ENCODE data around the gene CHST12. TPM values are rescaled to one million over a fixed set of nuclear protein-coding genes. Genes with fewer than 3 reads are reported as not detected.

CHST12 gene
- polyA plus RNA-seq, 1 donor from 2014 or later: 6.4 TPM

- H3K27me3 ChIP-seq (ENCODE audit: insufficient read depth, low read depth, low read length): no peaks in the 10 kb centered on the region
- H3K4me2 ChIP-seq (ENCODE audit: low read length): no peak overlapping the region
- no peak for TF ChIP-seq POLR2AphosphoS5 (IDR thresholded peaks at IDR 0.05)
- TF ChIP-seq TAF1 (IDR thresholded peaks at IDR 0.05; ENCODE audit: low read depth): no peak
- TF ChIP-seq, protein P1, sequence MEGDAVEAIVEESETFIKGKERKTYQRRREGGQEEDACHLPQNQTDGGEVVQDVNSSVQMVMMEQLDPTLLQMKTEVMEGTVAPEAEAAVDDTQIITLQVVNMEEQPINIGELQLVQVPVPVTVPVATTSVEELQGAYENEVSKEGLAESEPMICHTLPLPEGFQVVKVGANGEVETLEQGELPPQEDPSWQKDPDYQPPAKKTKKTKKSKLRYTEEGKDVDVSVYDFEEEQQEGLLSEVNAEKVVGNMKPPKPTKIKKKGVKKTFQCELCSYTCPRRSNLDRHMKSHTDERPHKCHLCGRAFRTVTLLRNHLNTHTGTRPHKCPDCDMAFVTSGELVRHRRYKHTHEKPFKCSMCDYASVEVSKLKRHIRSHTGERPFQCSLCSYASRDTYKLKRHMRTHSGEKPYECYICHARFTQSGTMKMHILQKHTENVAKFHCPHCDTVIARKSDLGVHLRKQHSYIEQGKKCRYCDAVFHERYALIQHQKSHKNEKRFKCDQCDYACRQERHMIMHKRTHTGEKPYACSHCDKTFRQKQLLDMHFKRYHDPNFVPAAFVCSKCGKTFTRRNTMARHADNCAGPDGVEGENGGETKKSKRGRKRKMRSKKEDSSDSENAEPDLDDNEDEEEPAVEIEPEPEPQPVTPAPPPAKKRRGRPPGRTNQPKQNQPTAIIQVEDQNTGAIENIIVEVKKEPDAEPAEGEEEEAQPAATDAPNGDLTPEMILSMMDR (IDR thresholded peaks at IDR 0.05; ENCODE audit: poor library complexity, severe bottlenecking): no peak
- no peak for TF ChIP-seq EP300 (conservative IDR thresholded peaks at IDR 0.05; ENCODE audit: poor library complexity, severe bottlenecking)
- no peaks in the 10 kb centered on the region for H3K79me2 ChIP-seq (replicated peaks; ENCODE audit: insufficient read depth, low read length)
- no peak overlapping the region for H3K4me3 ChIP-seq (ENCODE audit: low read length)
- no peak overlapping the region for H2AFZ ChIP-seq (ENCODE audit: low read depth, low read length)
- H4K20me1 ChIP-seq (ENCODE audit: insufficient read depth): no peaks in the 10 kb centered on the region
- no peaks in the 10 kb centered on the region for H3F3A ChIP-seq (ENCODE audit: insufficient read depth, low read length, poor library complexity, severe bottlenecking)
- H3K9me2 ChIP-seq (ENCODE audit: insufficient read depth, low read length): no peaks in the 10 kb centered on the region
- no peak overlapping the region for H3K9ac ChIP-seq (ENCODE audit: low read length)
- H3K9me3 ChIP-seq (ENCODE audit: low read length): no peaks in the 10 kb centered on the region
- peaks cover 9% of the 10 kb centered on the region for H3K36me3 ChIP-seq (ENCODE audit: insufficient read depth, low read length)
- H3K27ac ChIP-seq (ENCODE audit: low read length): no peak overlapping the region
Measured at GRCh38 chr7:2437537-2438148, 34.2 kb downstream of the CHST12 start.

DNA sequence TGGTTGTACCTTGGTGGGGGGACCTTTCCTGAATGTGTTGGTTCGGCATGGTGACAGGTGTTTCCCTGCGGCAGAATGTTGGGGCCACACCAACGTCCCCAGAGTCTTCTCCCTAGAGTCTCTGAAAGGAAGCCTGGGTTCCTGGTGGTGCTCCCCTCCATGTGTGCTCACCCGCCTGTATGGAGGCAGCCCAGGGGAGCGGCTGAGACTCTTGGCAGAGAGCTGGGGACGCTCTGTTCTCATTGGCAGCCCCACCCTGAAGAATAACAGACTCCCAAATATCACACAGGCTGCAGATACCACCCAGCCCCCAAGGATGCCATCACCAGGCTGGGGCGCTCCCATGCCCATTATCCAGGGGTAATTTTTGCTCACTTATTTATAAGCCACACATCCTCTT, 34.8 kb downstream of the CHST12 start:
- Histone ChIP-seq H2AFZ (ENCODE audit: low read depth, low read length) (no peak overlapping the region), H3K27me3 (ENCODE audit: insufficient read depth, low read depth, low read length) (no peaks in the 10 kb centered on the region), H3K9ac (ENCODE audit: low read length) (no peak overlapping the region), H3F3A (ENCODE audit: insufficient read depth, low read length, poor library complexity, severe bottlenecking) (no peaks in the 10 kb centered on the region), H3K4me3 (ENCODE audit: low read length) (no peak overlapping the region), H3K27ac (ENCODE audit: low read length) (no peak overlapping the region), H3K4me2 (ENCODE audit: low read length) (no peak overlapping the region), H3K9me3 (ENCODE audit: low read length) (no peaks in the 10 kb centered on the region), H3K9me2 (ENCODE audit: insufficient read depth, low read length) (no peaks in the 10 kb centered on the region), H4K20me1 (ENCODE audit: insufficient read depth) (no peaks in the 10 kb centered on the region), H3K79me2 (replicated peaks; ENCODE audit: insufficient read depth, low read length) (no peaks in the 10 kb centered on the region), H3K36me3 (ENCODE audit: insufficient read depth, low read length) (peaks cover 5% of the 10 kb centered on the region)
- TF ChIP-seq EZH2 (IDR thresholded peaks at IDR 0.05; ENCODE audit: borderline replicate concordance, insufficient read depth, low read length, poor library complexity, severe bottlenecking): no peak
- TF ChIP-seq EP300 (conservative IDR thresholded peaks at IDR 0.05; ENCODE audit: poor library complexity, severe bottlenecking): no peak
- TF ChIP-seq RAD21 (conservative IDR thresholded peaks at IDR 0.05): no peak
- TF ChIP-seq MXI1 (conservative IDR thresholded peaks at IDR 0.05; ENCODE audit: poor library complexity, severe bottlenecking): no peak
- no peak for TF ChIP-seq REST (IDR thresholded peaks at IDR 0.05; ENCODE audit: borderline replicate concordance)
- TF ChIP-seq POLR2AphosphoS5 (IDR thresholded peaks at IDR 0.05): no peak
- TF ChIP-seq, protein P1 (IDR thresholded peaks at IDR 0.05; ENCODE audit: poor library complexity, severe bottlenecking): no peak
- no peak for TF ChIP-seq TAF1 (IDR thresholded peaks at IDR 0.05; ENCODE audit: low read depth)
- no peak for TF ChIP-seq SMC3 (conservative IDR thresholded peaks at IDR 0.05; ENCODE audit: poor library complexity)

Measured in neural cell (in vitro differentiated cells).